Osteoblast (primary cell): ENCODE results near the gene RINT1. TPM values are rescaled to one million over a fixed set of nuclear protein-coding genes. Genes with fewer than 3 reads are reported as not detected.

Experiments
- DNase-seq: peaks from one replicate; pipeline ENCODE4 v3.0.0; 2011; ENCODE audit warnings: low spot score, mixed read lengths; ENCODE audit not compliant: insufficient read length; ENCODE audit errors: missing footprints
- H2AFZ ChIP-seq: 2 replicates; pipeline ENCODE4 v1.6.0; 2011; ENCODE audit warnings: mild to moderate bottlenecking, low read length
- H3K27ac ChIP-seq: 2 replicates; pipeline ENCODE4 v1.5.1; 2011; ENCODE audit warnings: mild to moderate bottlenecking, low read depth, low read length, moderate library complexity
- H3K27me3 ChIP-seq: 2 replicates; pipeline ENCODE4 v1.6.0; 2012; ENCODE audit warnings: mild to moderate bottlenecking, control low read depth, inconsistent platforms, low read length, moderate library complexity; ENCODE audit not compliant: insufficient read depth
- H3K36me3 ChIP-seq: 2 replicates; pipeline ENCODE4 v1.5.1; 2011; ENCODE audit warnings: mild to moderate bottlenecking, low read length, control low read depth, moderate library complexity; ENCODE audit not compliant: insufficient read depth
- H3K4me1 ChIP-seq: 2 replicates; pipeline ENCODE4 v1.5.1; 2011; ENCODE audit warnings: mild to moderate bottlenecking, low read length, control low read depth, moderate library complexity; ENCODE audit not compliant: insufficient read depth
- H3K4me2 ChIP-seq: 2 replicates; pipeline ENCODE4 v1.6.0; 2011; ENCODE audit warnings: mild to moderate bottlenecking, low read length; ENCODE audit not compliant: insufficient read depth
- H3K4me3 ChIP-seq: fragments of 200-600 bp; sonication (generic); 3 replicates; pipeline ENCODE4 v1.5.1; 2012; ENCODE audit warnings: mild to moderate bottlenecking, low read length, inconsistent platforms; ENCODE audit not compliant: insufficient read depth
- H3K79me2 ChIP-seq: 2 replicates; pipeline ENCODE4 v1.6.0; 2012; ENCODE audit warnings: mild to moderate bottlenecking, low read length, control low read depth, inconsistent platforms; ENCODE audit not compliant: insufficient read depth
- H3K9me3 ChIP-seq: 2 replicates; pipeline ENCODE4 v1.5.1; 2011; ENCODE audit warnings: low read depth, low read length, control low read depth
- H4K20me1 ChIP-seq: 2 replicates; pipeline ENCODE4 v1.6.0; 2012; ENCODE audit warnings: mild to moderate bottlenecking, low read length, control low read depth; ENCODE audit not compliant: insufficient read depth
- total RNA-seq: library from RNA; depleted of rRNA; stranded (reverse); fragments of >200 nt; gene quantifications from 2 replicates; pipeline ENCODE4 v1.2.3, GENCODE V29; 2012
- TF ChIP-seq, protein P1 (sequence below): IDR thresholded peaks from 2 replicates; pipeline ENCODE4 v1.5.1; 2011; ENCODE audit warnings: mild to moderate bottlenecking, low read depth, low read length, moderate library complexity; ENCODE audit errors: extremely low read depth

Gene RINT1
- total RNA-seq, 1 donor, result 16.6 TPM

DNA sequence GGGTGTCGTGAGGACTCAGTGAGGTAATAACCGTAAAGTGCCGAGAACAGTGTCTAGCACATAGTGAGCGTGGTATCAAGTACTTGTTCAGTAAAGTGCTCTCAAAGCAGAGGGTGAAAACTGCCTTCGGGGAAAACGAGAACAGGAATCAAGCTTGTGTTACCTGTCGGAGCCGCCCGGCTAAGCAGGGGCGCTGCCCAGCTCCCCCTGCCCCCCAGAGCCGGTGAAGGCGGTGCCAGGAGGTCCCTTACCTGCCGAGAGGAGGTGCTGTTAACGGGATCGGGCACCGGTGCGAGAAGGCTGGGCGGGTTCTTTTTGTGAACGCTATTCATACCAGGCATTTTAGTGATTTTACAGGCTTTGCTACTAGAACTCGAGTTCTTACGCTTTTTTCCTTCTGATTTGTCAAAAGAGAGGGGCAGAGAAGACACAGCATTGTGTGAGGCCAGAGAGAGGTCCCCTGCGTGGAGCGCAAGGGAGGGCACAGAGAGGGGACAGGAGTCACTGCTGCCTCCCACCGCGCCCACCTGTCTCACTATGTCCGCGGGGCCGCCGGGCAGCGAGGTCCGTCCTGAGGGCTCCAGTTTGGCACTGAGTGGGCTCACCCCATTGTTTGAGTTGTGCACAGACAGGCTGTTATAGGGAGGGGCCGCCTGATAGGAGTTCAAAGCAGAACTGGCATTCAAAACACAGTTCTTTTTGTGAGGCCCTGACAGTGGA is 81.8 kb downstream of the RINT1 start:
- Histone ChIP-seq H3K9me3 (no peaks in the 10 kb centered on the region), H3K36me3 (peaks cover 4% of the 10 kb centered on the region), H3K4me1 (peaks cover 6% of the 10 kb centered on the region), H2AFZ (no peak overlapping the region), H3K4me2 (no peak overlapping the region), H3K4me3 (no peak overlapping the region), H3K27ac (no peak overlapping the region), H3K27me3 (no peaks in the 10 kb centered on the region), H3K79me2 (no peaks in the 10 kb centered on the region), H4K20me1 (no peaks in the 10 kb centered on the region)
- no peak for DNase-seq
- TF ChIP-seq, protein P1, sequence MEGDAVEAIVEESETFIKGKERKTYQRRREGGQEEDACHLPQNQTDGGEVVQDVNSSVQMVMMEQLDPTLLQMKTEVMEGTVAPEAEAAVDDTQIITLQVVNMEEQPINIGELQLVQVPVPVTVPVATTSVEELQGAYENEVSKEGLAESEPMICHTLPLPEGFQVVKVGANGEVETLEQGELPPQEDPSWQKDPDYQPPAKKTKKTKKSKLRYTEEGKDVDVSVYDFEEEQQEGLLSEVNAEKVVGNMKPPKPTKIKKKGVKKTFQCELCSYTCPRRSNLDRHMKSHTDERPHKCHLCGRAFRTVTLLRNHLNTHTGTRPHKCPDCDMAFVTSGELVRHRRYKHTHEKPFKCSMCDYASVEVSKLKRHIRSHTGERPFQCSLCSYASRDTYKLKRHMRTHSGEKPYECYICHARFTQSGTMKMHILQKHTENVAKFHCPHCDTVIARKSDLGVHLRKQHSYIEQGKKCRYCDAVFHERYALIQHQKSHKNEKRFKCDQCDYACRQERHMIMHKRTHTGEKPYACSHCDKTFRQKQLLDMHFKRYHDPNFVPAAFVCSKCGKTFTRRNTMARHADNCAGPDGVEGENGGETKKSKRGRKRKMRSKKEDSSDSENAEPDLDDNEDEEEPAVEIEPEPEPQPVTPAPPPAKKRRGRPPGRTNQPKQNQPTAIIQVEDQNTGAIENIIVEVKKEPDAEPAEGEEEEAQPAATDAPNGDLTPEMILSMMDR, result no peak

DNA sequence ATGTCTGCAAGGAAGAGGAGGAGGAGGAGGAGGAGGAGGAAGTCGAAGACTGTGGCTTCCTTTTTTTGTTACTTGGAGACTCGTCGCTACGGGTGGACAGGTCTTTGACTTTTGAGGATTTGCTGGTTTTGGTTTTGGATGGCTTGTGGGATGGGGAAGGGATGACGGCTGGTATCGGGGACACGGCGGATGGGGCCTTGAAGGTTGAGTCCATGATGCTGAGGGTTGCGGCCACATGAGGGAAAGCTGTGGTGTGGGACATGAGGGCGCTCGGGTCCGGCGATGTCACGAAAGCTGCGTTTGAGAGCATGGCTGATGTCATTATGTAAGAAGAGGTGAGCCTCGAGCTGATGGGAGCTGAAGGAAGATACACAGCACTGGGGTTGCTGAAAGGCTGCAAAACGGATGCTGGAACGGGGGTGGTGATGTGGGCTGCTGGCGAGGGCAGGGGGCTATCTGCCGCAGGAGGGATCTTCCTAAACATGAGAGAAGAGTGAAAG is 82.4 kb downstream of the RINT1 start:
- TF ChIP-seq, protein P1, result no peak
- Histone ChIP-seq H3K79me2 (no peaks in the 10 kb centered on the region), H2AFZ (no peak overlapping the region), H3K4me3 (no peak overlapping the region), H3K4me2 (no peak overlapping the region), H3K27me3 (no peaks in the 10 kb centered on the region), H4K20me1 (no peaks in the 10 kb centered on the region), H3K4me1 (peaks cover 6% of the 10 kb centered on the region), H3K27ac (no peak overlapping the region), H3K36me3 (peaks cover 4% of the 10 kb centered on the region), H3K9me3 (no peaks in the 10 kb centered on the region)
- no peak for DNase-seq

Other genes starting within 250 kb of the RINT1 start
- gene SRPK2, start 143.3 kb upstream of the RINT1 start, total RNA-seq, result 81.0 and 82.2 TPM in 2 replicates
- gene PUS7, start 9.9 kb upstream of the RINT1 start, total RNA-seq, result 20.0 and 22.4 TPM in 2 replicates
- under 0.01 TPM in 1 of 2 replicates, not detected in the other for gene EFCAB10, start 49.3 kb downstream of the RINT1 start, total RNA-seq